Skin epidermis (tissue), 12 donors: ENCODE data around the gene CABP4.

Source experiments
- H3K27ac ChIP-seq, 21 experiments: fragments of 200-600 bp; sonication (generic) in 11 of 21; one replicate each; pipeline ENCODE4 v1.5.0; 2020; ENCODE audit warnings: mild to moderate bottlenecking in 3 of 21, inconsistent platforms in 2 of 21, moderate library complexity in 2 of 21
- H3K4me3 ChIP-seq, 7 experiments: fragments of 200-600 bp; sonication (generic) in 2 of 7; one replicate each; pipeline ENCODE4 v1.5.0; 2020; ENCODE audit warnings: inconsistent platforms in 2 of 7, mild to moderate bottlenecking in 2 of 7, moderate library complexity in 1 of 7

Gene CABP4

DNA sequence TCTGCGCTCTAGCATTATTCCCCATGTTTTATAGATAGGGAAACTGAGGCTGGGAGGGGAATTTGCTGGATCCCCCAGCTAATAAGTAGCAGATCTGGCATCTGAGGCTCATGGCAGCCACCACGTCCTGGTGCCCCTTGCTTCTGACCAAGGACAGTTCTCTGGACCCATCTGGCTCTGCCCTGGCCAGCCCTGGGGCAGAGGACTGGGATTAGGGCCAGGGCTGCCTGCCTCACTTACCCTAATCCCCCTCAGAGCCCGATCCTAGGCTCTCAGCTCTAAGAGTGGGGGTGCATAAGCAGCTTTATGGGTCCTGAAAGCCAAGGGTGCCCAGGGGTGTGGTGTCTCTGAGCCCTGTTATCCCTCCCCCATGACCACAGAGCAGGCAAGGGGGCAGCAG lies at the start of gene CABP4:
Gene CABP4, plus strand, starts transcription at position 301 of the 400 bp plus-strand sequence. Its CDS starts 70 bp downstream, at position 371.
- Histone ChIP-seq H3K27ac (no peak within 1 kb of the TSS), H3K4me3 (no peak within 1 kb of the TSS)

DNA sequence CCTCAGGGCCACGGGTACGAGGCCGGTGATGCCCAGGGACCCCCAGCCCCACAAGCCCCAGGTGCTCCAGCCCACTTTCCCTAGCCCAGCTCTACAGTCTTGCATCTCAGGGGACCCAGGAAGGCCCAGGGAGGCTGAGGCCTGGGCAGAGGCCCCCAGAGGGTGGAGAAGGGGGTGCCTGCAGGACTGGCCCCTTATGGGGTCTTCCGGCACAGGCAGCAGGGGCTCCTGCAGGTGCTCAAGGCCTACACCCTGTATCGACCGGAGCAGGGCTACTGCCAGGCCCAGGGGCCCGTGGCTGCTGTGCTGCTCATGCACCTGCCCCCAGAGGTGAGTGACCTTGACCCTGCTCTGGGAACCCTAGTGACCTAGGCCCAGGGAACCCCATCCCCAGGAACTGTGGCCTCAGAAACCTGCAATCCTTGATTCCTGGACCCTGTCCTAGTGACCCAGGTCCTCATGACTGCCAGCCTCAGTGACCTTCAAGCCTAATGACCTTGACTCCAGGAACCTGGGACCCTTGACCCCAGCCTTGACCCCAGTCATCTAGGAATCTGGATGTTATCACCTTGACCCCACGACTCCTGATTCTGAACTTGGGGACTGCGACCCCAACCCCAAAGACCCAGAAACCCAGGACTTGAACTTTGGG lies 49.3 kb upstream of the CABP4 start:
- H3K4me3 ChIP-seq, result peak overlapping the region in 2 of 7 experiments; percentile 40 to 44
- H3K27ac ChIP-seq, result peak overlapping the region in 12 of 21 experiments; percentile 13 to 99 (median 96)

DNA sequence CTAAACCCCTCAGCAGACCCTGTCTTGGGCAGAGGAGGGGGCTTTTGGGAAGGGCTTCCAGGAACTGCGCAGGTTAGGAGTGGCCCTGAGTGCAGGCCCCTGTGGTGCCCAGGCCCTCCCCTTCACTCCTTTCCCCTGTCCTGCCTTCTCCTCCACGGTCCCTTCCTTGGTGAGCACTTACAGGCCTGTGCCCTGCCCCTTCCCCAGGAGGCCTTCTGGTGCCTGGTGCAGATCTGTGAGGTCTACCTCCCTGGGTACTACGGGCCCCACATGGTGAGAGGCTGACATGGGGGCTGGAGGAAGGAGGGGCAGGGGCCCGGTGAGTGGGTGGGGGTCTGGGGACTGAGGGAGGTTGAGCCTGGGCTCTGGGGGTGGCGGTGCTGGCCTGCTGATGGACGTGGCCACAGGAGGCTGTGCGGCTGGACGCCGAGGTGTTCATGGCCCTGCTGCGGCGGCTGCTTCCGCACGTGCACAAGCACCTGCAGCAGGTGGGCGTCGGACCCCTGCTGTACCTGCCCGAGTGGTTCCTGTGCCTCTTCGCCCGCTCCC lies 48.7 kb upstream of the CABP4 start:
- peak overlapping the region in 14 of 21 experiments; percentile 33 to 99 (median 75) for H3K27ac ChIP-seq
- no peak overlapping the region for H3K4me3 ChIP-seq

DNA sequence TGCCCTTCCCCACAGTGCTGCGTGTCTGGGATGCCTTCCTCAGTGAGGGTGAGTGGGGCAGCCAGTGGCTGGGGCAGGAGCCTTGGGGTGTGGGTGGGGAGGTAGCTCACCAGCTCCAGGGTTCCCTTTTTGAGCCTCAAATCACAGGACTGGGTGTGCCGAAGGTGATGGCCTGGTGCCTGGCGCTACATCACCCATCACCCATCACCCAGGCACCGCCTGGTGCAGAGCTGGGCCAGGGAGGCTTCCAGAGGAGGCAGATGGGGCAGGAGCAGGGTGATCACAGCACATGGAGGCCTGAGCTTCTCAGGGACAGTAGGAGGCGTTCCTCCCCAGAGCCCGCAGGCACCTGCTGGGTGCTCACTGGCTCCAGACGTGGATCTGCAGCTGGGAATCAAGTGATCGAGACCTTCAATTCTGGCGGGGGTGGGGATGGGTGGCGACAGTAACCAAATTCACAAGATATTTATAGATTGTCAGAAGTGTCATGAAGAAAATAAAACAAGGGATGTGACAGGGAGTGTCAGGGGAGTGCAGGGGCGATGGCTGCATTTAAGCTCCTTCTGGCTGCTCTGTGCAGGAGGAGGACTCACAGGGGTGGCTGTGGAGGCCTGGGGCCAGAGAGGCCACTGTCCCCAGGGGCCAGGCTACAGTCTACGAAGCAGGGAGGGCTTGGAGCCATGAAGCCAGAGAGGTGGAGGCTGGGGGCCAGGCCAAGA lies 48.0 kb upstream of the CABP4 start:
- Histone ChIP-seq H3K4me3 (peak overlapping the region in 1 of 7 experiments; percentile 5), H3K27ac (peak overlapping the region in 14 of 21 experiments; percentile 46 to 99 (median 75))

DNA sequence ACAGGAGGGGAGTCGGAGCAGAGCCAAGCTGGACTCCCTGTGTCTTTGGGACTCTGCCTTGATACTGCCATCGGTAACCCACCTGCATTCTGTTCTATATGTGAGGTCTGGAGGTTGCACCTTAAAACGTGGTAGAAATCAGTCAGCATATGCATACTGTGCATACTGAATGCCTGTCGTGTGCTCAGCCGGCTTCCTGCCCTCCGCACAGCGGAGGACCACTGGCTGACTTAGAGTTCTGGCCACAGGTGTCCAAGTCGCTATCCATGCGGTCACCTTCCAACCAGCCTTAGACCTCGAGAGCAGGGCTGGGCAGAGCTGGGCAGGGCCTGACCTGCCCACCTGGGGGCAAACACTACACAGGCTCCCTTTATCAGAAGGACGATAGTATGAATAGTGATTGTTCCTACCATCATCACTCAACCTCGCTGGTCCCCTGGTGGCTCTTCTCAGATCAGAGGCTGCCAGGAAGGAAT lies 47.4 kb upstream of the CABP4 start:
- Histone ChIP-seq H3K27ac (peak overlapping the region in 13 of 21 experiments; percentile 48 to 99 (median 77)), H3K4me3 (peak overlapping the region in 1 of 7 experiments; percentile 5)

DNA sequence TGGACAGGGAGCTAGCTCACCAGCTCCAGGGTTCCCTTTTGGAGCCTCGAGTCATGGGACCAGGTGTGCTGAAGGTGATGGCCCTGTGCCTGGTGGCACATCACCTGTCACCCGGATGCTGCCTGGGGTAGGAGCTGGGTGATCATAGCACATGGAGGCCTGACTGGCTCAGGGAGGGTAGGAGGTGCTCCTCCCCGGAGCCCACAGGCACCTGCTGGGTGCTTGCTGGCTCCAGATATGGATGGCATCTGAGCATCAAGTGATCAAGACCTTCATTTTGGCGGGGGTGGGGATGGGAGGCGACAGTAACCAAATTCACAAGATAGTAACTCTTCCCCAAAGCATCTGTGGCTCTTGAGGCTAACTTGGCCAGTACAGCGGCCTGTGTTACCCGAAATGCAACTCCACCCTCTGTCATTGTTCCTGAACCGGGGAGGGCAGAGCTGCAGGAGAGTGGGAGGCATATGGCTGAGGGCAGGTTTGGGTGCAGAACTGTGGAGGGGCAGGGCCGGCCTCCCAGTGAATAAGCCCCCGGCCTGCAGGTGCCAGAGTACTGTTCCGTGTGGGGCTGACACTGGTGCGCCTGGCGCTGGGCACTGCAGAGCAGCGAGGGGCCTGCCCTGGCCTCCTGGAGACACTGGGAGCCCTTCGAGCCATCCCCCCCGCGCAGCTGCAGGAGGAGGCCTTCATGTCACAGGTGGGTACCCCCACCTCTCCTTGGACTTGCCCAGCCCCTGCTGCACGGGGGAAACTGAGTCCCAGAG lies 46.5 kb upstream of the CABP4 start:
- H3K27ac ChIP-seq, result peak overlapping the region in 15 of 21 experiments; percentile 6 to 99 (median 73)

DNA sequence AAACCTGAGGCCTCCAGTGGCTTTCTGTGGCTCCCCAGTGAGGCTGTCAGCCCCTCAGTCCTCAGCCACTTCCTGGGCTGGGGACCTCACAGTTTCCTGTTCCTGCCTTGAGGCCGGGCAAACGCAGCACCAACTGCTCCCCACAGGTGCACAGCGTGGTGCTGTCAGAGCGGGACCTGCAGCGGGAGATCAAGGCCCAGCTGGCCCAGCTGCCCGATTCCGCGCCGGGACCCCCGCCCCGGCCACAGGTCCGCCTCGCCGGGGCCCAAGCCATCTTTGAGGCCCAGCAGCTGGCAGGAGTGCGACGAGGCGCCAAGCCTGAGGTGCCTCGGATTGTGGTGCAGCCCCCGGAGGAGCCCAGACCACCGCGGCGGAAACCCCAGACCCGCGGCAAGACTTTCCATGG lies 45.9 kb upstream of the CABP4 start:
- H3K27ac ChIP-seq, result peak overlapping the region in 15 of 21 experiments; percentile 6 to 99 (median 73)
- H3K4me3 ChIP-seq, result peak overlapping the region in 2 of 7 experiments; percentile 12 to 16

More for the DNA sequence above, 46.5 kb upstream of the CABP4 start:
- H3K4me3 ChIP-seq, result peak overlapping the region in 2 of 7 experiments; percentile 10 to 12

DNA sequence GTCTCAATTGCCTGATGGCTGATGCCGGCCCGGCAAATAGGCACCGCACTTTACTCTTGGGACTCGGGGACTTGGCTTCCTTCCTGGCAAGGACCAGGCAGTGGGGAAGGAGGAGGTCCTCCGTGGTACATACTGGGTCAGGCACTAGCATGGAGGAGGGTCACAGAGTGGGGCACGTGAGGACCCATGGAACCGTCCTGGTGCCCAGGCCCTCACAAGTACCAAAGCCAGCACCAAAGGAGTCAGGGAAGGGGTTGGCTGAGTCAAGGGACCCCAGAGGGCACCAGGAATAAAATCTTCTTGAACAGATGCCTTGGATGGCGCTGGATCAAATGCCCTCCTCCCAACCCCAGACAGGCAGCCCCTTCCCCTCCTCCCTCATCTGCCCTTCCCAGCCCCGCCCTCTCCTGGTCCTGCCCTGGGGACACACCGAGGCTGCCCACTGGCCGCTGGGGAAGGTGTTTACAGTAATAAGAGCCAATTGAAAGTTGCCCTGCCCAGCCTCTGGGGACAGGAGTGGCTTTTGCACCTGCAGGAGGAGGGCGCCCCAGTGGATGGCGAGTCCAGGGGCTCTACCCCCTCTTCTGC lies 45.3 kb upstream of the CABP4 start:
- peak overlapping the region in 15 of 21 experiments; percentile 6 to 99 (median 73) for H3K27ac ChIP-seq
- H3K4me3 ChIP-seq, result peak overlapping the region in 1 of 7 experiments; percentile 16

DNA sequence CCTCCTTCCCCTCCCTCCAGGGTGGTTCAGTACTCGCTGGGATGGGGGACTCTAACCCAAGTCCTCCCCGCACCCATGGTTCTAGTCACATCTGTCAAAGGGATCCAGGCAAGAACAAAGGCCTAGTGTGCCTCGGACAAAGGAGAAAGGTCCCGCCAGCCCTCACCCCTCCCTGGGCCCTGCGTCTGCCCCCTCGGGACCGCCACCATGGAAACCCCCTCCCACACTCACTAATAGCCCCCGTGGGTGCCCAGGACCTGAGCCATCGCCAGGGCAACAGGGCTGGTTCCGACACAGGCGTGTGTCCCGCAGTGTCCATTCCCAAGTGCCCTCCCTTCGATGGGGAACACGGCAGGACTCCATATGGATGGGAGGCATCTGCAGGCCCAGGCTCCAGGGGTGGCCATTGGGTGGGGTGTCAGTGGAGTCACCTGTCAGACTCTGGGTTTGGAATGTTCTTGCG lies 44.8 kb upstream of the CABP4 start:
- Histone ChIP-seq H3K4me3 (no peak overlapping the region), H3K27ac (peak overlapping the region in 9 of 21 experiments; percentile 65 to 99 (median 84))

DNA sequence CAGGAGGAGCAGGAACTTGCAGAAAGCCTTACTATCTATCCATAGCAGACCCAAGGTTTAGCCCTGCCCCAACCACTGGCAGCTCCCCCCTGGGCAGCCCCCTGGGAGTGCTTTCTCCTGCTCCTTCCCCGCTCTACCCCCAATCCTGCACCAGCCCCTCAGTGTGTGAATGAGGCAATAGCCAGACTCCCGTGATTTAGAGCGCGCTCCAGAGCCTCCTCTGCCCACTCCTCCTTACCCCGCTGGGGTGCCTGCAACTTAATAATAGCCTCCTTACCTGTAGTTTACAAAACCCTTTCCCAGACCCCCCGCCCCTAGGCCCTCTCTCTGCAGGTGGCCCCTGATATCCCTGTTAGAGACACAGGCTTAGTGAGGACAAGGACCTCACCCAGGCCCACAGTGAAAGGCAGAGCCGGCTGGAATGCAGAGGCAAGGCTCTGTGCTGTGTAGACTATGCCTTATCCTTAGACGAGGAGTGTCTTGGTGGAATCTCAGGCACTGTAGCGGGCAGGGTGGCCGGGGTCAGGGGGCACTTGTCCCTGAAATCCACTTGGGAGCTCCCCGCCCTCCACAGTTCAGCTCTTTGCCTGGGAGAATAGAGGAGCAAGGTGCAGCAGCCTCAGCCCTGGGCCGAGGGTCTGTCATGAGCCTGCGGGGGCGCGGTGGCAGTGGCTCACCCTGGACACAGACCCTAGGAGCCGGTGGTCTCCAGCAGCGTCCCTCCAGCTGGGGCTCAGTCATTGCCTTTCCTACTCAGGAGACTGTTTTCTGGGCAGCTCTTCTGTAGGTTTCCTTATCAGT lies 44.0 kb upstream of the CABP4 start:
- peak overlapping the region in 4 of 21 experiments; percentile 58 to 99 (median 86) for H3K27ac ChIP-seq
- H3K4me3 ChIP-seq, result no peak overlapping the region

DNA sequence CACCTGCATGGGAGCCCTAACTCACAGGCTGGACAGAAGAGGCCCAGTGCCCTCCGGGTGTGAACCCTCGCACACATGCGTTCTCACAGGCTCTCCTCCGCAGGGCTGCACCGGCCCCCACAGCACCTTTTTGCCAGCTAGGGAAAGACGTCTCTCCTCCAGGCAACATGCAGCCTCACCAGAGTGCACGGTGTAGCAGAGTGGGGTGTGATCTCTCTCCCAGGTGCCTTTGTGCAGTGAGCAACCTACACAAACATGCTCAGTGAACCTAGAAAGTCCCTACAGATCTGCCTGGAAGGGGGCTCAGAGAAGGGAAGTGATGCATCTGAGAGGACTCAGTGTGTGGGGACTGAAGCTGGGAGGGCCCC lies 43.4 kb upstream of the CABP4 start:
- H3K4me3 ChIP-seq, result no peak overlapping the region
- H3K27ac ChIP-seq, result peak overlapping the region in 2 of 21 experiments; percentile 58 to 73

DNA sequence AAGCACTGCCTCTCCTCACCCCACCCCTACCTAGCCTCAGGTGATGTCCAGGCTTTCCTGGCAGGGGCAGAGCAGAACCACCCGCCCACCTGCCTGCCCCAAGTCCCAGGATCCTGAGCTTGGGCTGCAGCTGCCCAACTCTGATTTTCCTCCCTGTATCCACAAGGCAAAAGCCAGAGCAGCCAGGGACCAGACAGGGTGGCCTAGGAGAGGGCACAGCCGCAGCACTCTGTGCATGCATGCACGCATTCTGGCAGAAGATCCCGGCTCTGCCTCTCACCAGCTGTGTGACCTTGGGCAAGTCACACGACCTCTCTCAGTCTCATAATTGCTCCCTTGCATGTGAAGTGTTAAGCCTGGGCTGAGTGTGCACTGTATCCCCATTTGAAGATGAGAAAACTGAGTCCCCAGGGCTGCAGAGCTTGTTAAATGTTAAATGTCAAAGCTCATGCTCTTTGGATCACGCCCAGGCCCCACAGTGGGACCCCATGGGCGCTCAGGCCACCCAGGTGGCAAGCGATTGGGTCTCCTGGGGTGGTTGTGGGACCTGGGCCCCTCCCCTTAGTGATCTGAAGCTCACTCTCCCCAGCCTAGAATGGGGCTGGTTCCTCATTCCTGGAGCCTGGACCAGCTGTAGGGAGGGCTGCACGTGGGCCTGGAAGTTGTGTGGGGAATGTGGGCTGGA lies 42.5 kb upstream of the CABP4 start:
- Histone ChIP-seq H3K4me3 (no peak overlapping the region), H3K27ac (peak overlapping the region in 3 of 21 experiments; percentile 27 to 58 (median 30))

DNA sequence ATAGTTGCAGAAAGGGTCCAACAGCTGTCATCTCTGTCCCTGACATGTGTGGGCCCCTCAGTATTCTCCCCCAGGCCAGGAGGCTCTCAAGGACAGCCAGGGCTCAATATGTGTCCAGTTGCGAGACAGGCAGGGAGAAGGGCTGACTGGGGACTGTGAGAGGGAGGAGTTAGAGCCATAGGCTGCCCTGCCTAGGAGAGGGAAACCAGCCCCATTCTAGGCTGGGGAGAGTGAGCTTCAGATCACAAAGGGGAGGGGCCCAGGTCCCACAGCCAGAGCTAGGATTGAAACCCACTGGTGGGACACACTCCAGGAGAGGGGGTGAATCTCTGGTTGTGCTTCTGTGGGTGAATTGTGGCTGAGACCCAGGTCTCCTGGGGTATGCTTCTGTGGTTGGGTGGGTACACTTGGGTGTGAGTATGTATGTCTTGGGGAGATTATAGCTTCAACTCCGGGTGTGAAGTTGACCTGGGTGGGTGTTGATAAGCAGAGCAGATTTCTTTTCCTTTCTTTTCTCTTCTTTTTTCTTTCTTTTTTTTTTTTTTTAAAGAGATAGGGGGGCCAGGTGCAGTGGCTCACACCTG lies 41.8 kb upstream of the CABP4 start:
- peak overlapping the region in 2 of 21 experiments; percentile 27 to 58 for H3K27ac ChIP-seq
- H3K4me3 ChIP-seq, result no peak overlapping the region

DNA sequence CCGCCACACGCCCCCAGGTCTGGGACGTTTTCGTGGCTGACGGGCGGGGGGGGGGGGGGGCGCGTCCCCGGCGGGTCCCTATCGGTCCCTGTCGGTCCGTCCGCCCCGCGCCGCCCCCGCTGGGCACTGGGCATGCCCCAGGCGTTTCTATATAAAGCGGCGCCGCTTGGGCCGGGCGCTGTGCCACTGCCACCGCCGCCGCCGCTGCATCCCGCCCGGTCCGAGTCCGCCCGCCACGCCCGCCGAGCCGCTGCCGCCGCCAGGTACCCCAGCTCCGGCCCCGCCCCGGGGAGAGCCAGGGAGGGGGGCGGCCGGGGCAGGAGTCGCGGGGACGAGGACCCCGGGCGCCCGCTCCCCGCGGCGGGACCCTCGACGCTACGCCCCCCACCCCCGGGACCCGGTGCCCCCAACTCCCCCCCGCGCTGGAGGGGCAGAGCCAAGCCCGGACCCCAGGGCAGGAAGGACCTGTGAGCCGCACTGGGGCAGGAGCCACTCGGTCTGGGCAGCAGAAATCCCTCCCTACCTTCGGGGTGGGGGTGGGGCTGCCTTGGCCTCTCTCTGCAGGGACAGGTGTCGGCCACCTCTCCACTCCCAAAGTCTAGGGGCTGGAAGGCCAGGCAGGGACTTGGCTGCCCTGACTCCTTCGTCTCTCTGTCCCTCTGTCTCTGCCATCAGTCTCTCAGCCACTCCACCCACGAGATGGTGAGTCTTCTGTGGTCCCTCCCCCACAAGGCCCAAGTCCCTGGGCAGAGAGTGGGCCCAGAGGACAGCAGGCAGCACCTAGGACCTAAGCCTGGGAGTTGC lies 39.5 kb upstream of the CABP4 start, which contains the start of gene CARNS1:
Gene CARNS1, plus strand, starts transcription at position 178 of the 804 bp plus-strand sequence. Its CDS starts 522 bp downstream, at position 700.
- Histone ChIP-seq H3K27ac (peak within 1 kb of the TSS in 17 of 21 experiments; percentile 5 to 95 (median 62)), H3K4me3 (peak within 1 kb of the TSS in 5 of 7 experiments; percentile 6 to 42 (median 24))

DNA sequence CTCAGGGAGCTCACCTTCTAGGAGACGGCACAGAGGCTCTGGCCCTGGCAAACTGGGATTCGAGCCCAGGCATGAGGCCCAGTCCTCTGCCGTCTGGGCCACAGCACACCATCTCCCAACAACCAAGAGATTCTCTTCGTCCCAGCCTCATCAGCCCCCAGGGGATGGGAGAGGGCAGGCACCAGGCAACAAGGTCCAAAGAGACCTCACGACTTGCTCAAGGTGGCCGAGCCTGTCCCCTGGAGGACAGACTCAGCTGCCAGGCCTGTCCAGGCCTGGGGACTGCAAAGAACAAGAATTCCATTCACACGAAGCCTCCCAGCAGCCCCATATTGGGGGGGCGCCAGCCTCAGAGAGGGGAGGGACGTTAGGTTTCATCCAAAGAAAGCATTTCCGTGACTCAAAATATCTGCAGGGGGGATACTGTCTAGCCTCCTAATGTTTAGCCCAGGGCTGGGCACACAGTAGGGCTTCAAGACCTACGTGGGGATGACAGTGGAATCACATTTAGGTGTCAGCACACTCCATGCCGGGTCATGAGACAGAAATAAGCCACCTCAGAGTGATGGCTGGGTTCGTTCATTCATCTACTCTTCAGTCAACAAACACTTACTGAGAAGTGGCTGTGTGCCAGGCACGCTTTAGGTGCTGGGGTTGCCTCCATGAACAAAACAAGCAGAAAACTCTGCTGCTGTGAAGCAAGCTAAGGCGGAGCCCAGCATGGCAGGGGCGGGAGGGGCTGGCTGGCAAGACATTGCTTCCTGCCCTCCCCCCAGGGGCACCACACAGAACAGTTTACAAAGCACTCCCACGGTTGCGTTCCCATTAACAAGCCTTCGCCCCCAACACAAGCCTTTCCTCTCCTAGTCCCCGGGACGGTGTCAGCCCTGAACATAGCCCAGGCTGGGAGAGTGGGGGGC lies 38.5 kb upstream of the CABP4 start:
- no peak overlapping the region for H3K4me3 ChIP-seq

More for the DNA sequence above, 38.5 kb upstream of the CABP4 start:
- peak overlapping the region in 16 of 21 experiments; percentile 25 to 95 (median 50) for H3K27ac ChIP-seq
